Mesodermal cell (in vitro differentiated cells): Measurements from ENCODE around the gene MITF.
A peak's percentile ranks its signal among the peaks of the same experiment; 100 is the strongest.

Experiments
- H3K27ac ChIP-seq: 2 replicates; pipeline ENCODE4 v1.7.0; 2013; ENCODE audit warnings: mild to moderate bottlenecking, low read depth, low read length, moderate library complexity; ENCODE audit not compliant: severe bottlenecking
- H3K36me3 ChIP-seq: 2 replicates; pipeline ENCODE4 v1.7.1; 2013; ENCODE audit warnings: mild to moderate bottlenecking, low read length, moderate library complexity; ENCODE audit not compliant: control insufficient read depth, insufficient read depth
- H3K4me1 ChIP-seq: one replicate; pipeline ENCODE4 v1.7.1; 2013; ENCODE audit warnings: mild to moderate bottlenecking, low read length; ENCODE audit not compliant: insufficient read depth, control insufficient read depth, poor library complexity, severe bottlenecking
- H3K4me3 ChIP-seq: 2 replicates; pipeline ENCODE4 v1.7.0; 2013; ENCODE audit warnings: low read length, control low read depth, mild to moderate bottlenecking; ENCODE audit not compliant: insufficient read depth, poor library complexity, severe bottlenecking; ENCODE audit errors: extremely low read depth
- H3K9me3 ChIP-seq: 2 replicates; pipeline ENCODE4 v1.7.1; 2013; ENCODE audit warnings: mild to moderate bottlenecking, low read length, moderate library complexity; ENCODE audit not compliant: control insufficient read depth
- WGBS, 2 experiments: methylation state at CpG; one replicate each; pipeline ENCODE4 v1.1.5; 2013; ENCODE audit warnings: missing lambda C conversion rate in 2 of 2; ENCODE audit not compliant: insufficient coverage in 2 of 2; 5-methylcytosine and 5-hydroxymethylcytosine counted together

The MITF gene

DNA sequence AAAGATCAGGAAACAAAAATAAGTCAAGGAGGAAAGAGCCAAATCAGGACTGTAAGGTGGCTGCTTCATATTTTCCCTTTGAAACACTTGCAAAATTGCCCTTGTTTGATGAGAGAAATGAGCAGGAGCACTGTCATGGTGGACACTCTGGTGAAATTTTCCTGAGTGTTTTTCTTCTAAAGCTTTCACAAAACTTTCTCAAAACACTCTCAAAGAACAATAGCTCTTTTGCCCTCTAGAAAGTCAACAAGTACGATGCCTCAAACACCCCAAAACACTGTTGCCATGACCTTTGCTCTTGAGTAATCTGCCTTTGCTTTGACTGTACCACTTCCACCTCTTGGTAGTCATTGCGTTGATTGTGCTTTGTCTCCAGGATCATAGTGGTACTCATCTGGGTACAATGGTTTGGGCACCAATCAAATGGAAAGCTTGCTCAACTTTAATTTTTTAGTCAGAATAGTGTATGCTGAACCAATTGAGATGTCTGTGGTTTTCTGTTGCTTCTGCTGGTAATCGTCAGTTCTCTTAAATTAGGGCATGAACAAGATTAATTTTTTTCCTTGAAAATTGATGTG is 13.2 kb upstream of the MITF start:
- no peak overlapping the region for H3K27ac ChIP-seq
- H3K9me3 ChIP-seq = no peaks in the 10 kb centered on the region
- 100% methylated on average over 2 to 3 of the region's 3 CpGs for WGBS, 2 experiments
- peaks cover 7% of the 10 kb centered on the region for H3K4me1 ChIP-seq
- no peak overlapping the region for H3K4me3 ChIP-seq
- no peaks in the 10 kb centered on the region for H3K36me3 ChIP-seq

DNA sequence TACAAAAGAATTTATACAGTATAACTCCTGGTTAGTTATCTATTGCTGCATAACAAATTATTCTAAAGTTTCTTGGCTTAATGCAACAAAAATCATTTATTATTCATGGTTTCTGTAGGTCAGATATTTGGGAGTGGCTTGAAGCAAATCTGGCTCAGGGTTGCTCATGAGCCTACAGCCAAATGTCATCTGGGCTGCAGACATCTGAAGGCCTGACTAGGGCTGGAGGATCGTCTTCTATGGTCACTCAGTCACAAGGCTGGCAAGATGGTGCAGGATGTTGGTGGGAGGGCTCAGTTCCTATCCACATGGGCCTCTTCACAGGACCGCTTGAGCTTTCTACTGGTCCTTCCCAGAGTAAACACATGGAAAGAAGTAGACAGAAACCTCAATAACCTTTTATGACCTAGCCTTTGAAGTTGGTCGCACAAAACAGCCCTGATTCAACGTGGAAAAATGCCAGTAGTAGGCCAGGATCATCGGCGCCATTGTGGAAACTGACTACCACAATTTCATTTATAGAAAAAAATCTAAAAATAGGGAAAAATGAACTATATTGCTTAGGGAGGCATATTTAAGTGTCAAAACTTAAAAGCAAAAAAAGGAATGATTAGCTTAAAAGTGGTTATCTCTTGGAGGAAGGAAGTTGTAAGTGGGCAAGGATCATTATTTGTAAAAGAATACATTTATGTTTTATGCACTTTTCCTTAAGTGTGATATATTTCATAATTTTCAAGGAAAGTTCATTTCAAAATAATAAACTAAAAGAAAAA is 9.9 kb upstream of the MITF start:
- 94 to 100% methylated on average over 1 to 2 of the region's 6 CpGs for WGBS, 2 experiments
- Histone ChIP-seq H3K4me3 (no peak overlapping the region), H3K36me3 (no peaks in the 10 kb centered on the region), H3K9me3 (no peaks in the 10 kb centered on the region), H3K4me1 (peaks cover 7% of the 10 kb centered on the region), H3K27ac (no peak overlapping the region)

DNA sequence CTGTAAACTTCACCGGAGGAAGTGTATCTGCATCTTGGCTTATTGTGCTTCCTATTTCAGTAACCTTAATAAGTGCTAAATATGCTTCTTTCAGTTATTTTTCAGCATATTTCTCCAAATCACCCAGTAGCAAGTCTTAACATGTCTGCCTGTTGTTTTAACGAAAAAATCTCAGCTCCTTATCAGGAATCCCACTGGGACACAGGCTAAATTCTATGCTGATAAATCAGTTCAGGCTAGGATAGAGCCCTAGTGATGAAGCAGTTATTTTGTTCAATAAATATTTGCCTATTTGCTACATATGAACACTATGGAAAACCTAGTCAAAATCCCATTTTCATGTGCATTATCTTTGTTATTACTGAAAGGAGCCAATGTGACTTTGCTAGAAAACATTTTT is 8.2 kb upstream of the MITF start:
- Histone ChIP-seq H3K9me3 (no peaks in the 10 kb centered on the region), H3K36me3 (no peaks in the 10 kb centered on the region), H3K4me1 (no peaks in the 10 kb centered on the region), H3K27ac (no peak overlapping the region), H3K4me3 (no peak overlapping the region)
- WGBS, 2 experiments = 78 to 80% methylated on average over 1 of the region's 2 CpGs

DNA sequence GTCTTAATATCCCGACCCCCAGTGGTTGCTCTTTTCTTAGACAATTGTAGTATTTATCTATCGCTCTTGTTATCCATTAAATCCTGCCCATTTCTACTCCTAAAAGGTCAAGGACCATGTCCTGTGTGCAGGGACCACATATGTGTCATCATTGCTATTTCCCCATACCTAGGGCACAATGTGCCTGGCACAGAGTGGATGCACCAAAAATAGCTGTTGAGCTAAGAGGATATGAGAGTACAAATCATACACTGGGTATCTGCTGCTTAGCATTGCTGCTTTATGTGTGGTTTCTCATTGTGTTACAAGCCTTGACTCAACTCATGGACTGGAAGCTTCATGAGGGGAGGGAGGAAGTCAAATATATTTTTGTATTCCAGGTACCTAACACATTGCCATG is 3.4 kb upstream of the MITF start:
- no peak overlapping the region for H3K4me3 ChIP-seq
- H3K9me3 ChIP-seq = no peaks in the 10 kb centered on the region
- H3K4me1 ChIP-seq = no peaks in the 10 kb centered on the region
- WGBS, 2 experiments = 90 to 95% methylated on average over 2 of the region's 2 CpGs
- no peaks in the 10 kb centered on the region for H3K36me3 ChIP-seq
- no peak overlapping the region for H3K27ac ChIP-seq

DNA sequence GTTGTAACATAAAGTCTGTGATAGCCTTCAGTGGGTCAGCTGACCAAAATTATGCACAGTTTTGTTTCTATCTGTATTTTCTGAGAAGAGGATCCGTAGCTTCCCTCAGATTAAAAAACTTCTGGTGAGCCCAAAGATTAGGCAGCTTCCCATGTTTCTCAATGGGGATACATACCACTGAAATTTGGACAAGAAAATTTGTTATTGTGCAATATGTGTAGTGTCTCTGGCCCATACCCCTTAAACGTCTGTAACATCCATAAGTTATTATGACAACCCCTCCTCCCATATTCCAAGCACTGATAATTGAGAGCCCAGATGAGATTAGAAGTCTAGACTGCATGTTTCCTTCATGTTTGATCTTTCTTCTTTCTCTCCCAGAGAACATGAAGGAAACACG is 1.9 kb upstream of the MITF start:
- Histone ChIP-seq H3K4me1 (no peaks in the 10 kb centered on the region), H3K4me3 (no peak overlapping the region), H3K36me3 (no peaks in the 10 kb centered on the region), H3K9me3 (no peaks in the 10 kb centered on the region), H3K27ac (no peak overlapping the region)
- 53 to 60% methylated on average over 1 to 2 of the region's 3 CpGs for WGBS, 2 experiments

DNA sequence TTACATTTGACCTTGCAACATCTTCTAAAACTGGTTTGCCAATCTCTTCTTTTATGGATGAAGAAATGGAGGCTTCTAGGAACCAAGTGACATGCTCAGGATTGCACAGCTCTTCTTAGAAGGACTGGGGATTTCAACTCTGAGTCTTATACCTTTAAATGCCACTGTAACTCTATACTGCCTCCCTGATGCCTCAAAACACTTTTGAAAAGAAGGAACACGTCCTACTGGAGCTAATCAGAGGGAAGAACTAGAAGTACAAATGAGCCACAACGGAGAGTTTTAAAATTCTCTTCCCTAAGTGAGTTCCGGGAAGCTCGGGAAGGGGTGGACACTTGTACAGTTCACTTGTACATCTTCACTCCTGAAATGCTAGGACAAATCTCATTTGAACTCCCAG is 949 bp upstream of the MITF start:
- WGBS, 2 experiments = 6% methylated on average over 4 of the region's 4 CpGs; no CpG with 5 or more reads in 1 of the 2 experiments
- Histone ChIP-seq H3K9me3 (no peaks in the 10 kb centered on the region), H3K4me3 (peak overlapping the region; percentile 70), H3K27ac (no peak overlapping the region), H3K4me1 (no peaks in the 10 kb centered on the region), H3K36me3 (no peaks in the 10 kb centered on the region)

DNA sequence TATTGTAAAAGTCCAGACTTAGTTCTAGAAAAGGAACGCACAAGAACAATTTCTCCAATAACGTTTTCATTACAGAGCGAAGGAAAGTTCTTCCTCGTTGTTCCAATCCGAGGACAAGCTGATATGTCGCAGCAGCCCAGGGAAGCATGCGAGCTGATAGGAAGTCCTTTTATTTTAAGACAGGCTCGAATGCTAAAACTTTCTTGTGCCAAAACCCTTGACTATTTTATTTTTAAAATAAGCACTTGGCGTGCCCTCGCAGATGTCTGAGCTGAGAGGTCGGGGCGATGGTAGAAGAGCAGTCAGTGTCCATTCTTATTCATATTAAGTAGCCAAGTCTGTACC is 433 bp upstream of the MITF start:
- WGBS, 2 experiments = 0 to 1% methylated on average over 6 to 9 of the region's 12 CpGs
- Histone ChIP-seq H3K36me3 (no peaks in the 10 kb centered on the region), H3K4me3 (peak overlapping the region; percentile 70), H3K9me3 (no peaks in the 10 kb centered on the region), H3K4me1 (no peaks in the 10 kb centered on the region), H3K27ac (no peak overlapping the region)

DNA sequence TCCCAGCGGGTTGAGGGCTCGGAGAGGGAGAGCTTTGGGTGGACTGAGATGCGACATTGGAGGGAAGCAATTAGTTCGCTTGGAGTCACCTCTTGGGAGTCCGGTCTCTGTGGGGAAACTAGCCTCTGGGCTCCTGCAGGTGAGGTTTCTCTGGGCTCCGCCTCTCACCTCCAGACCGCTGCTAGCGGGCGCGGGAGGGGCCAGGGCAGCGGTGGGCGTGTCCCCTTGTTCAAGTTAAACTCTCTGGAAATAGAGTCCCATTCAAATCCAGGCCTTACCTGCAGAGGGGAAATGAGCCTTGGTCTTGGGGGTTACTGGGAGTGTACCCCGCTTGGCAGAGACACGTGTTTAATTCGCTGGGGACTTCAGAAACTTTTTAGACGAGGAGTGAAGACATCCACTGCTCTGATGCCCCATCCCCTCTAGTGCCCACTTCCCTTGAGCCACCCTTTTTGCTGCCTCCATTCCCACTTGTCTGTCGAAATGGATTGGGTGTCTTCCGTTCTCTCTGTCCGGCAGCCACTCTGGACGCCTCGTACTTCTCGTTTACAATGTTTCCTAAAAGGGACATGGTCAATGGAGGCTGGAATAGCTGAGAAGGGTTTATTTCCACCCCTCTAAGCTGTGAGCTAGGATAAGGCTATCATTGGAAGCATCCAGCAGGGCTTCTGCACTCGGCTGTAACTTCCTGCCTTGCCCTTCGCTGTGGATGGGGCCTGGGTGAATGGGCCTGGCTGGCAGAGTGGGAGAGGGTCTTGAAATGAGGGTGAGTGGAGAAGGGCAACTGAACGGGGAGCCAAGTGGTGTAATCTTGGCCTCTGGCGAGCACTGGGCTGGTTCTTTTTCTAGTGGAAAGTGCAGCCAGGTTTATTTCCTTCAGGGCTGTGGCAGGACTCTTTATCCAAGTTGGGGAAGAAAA is 1.1 kb downstream of the MITF start:
- 14 to 41% methylated on average over 16 to 17 of the region's 26 CpGs for WGBS, 2 experiments
- H3K4me1 ChIP-seq = no peaks in the 10 kb centered on the region
- no peaks in the 10 kb centered on the region for H3K9me3 ChIP-seq
- H3K4me3 ChIP-seq = peak overlapping the region; percentile 70
- H3K36me3 ChIP-seq = no peaks in the 10 kb centered on the region
- no peak overlapping the region for H3K27ac ChIP-seq

DNA sequence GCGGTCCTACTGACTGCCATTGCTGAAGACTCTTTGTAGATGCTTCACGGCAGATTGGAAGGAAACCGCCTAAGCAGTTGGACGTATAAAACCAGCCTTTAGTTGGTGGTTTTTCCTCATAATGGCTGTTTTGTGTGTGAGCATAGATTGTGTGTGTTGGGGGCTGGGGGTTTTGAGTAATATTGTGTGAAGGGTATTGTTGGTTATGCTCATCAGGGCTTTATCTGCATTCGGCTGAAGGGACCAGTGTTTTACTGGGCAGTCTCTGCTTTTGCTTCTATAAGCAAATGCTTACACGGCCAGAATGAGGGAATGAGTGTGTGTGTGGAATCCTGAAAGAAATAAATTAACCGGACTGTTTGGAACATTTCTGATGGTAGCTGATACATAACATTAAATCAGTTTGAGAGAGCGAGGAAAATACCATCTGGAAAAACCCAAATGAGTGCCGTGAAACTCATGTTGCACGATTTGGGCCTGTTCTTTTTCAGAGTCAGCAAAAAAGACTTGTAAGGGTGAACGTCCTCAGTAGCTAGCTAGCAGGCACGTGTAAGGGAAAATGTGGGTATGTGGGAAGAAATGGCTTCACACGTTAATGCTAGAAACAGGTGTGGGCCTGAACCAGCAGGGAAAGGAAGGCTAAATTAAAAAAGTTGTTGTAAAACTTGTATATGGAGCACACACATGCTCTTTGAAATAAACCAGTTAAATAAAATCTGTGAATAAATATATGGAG is 1.9 kb downstream of the MITF start:
- WGBS, 2 experiments = 87 to 94% methylated on average over 13 of the region's 13 CpGs
- no peaks in the 10 kb centered on the region for H3K9me3 ChIP-seq
- H3K4me3 ChIP-seq = no peak overlapping the region
- no peaks in the 10 kb centered on the region for H3K36me3 ChIP-seq
- no peak overlapping the region for H3K27ac ChIP-seq
- no peaks in the 10 kb centered on the region for H3K4me1 ChIP-seq

DNA sequence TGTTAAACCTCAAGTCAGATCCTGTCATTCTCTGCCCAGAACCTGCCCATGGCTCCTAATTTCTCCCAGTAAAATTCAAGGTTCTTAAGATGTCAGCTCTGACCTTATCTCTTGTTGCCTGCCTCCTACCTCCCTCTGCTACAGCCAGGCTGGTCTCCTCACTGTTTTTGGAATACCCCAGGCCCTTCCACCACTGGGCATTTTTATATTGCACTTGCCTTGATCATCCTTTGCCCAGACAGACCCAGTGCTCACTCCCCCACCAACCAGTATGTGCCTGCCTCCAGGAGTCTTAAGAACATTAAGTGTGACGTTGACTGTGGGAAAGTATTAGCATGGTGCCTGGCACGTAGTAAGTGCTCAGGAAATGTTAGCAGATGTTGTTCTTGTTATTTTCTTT is 3.1 kb downstream of the MITF start:
- WGBS, 2 experiments = no CpG with 5 or more reads among the region's 2 CpGs
- H3K9me3 ChIP-seq = no peaks in the 10 kb centered on the region
- no peak overlapping the region for H3K27ac ChIP-seq

More for the DNA sequence above, 3.1 kb downstream of the MITF start:
- no peaks in the 10 kb centered on the region for H3K4me1 ChIP-seq
- no peaks in the 10 kb centered on the region for H3K36me3 ChIP-seq
- no peak overlapping the region for H3K4me3 ChIP-seq
